IPS DF 4.7 (cell line): ENCODE measurements around the gene ALPG.
"Not testable (repeated sequence)": the region's sequence is repeated elsewhere in the genome, so short reads cannot be mapped to it uniquely, and the experiment has no call there.

Experiments used
- DNase-seq: peaks from one replicate; pipeline ENCODE4 v3.0.0-alpha.2; 2013; ENCODE audit warnings: low spot score; ENCODE audit errors: extremely low read depth

The ALPG gene

DNA sequence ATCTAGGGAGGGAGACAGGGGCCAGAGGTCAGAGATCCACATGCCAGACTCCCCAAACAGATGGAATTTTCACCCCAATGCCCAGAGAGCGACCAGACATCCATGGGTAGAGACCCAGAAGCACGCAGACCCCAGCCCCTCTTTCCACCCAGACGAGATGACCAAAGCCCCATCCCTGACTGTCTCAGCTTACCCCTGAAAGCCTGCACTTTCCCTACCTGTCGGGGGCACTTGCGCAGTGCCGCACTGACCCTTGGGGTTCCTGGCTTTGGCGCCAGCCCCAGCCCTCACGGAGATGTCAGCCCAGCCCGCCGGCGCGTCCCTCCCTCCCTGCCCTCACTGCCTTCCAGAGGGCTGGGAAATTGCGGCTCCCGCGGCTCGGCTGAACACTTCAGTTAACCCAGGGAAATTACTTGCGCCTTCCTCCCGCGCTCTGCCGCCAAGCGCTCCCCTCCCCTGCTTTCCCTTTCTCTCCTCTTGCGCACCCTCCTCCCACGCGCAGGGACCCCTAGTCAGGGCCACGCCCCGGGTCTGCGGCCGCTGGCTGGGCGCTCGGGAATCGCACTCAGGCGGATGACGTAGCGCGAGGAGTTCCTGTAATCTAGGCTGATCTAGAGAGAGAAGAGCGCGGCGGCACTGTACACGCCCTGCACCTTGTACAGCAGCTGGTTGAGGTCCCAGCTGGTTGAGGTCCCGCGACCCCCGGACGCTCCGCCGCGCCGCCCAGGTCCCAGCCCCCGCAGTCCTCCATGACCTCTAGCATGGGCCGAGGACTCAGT lies 12.0 kb downstream of the ALPG start:
- no peak for DNase-seq

DNA sequence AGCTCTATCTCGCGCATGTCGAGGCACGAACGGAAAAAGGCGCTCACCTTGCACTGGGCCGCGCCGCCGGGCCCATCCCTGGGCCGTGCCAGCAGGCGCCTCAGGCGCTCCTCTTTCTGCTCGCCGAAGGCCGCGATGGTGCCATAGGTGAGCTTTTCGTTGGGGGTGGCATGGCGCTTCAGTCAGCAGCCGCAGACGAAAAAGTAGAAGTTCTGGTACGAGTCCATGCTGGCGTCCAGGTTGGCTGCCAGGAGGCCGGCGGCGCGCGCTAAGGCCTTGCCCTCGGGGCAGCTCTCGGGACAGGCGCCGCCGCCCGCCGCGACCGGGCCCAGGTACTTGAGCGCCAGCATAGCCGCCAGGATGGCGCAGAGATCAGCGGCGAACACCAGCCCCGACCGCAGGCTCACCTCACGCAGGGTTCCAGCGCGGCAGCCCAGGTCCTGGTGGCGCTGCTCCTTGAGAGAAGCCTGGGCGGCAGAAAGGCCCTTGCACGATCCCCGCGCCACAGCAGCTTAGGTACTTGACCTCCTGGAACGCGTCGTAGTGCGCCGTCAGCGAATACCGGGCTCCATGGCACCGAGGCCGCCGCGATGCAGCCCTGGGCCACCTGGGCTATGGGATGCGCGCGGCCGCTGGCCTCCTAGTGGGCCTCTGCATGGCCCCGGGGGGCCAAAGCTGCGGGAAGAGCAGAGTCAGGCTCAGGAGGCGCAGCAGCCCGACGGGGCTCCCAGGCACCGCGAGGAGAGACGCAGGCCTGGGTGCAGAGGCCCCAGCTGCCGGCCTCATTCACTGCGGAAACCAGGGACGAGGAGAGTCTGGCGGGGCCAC lies 12.8 kb downstream of the ALPG start:
- DNase-seq, result no peak

- DNase-seq, result no peak
Observed at GRCh38 chr2:232420073-232420454, 13.4 kb downstream of the ALPG start.

- no peak for DNase-seq
Observed at GRCh38 chr2:232420463-232421188, 14.0 kb downstream of the ALPG start.

DNA sequence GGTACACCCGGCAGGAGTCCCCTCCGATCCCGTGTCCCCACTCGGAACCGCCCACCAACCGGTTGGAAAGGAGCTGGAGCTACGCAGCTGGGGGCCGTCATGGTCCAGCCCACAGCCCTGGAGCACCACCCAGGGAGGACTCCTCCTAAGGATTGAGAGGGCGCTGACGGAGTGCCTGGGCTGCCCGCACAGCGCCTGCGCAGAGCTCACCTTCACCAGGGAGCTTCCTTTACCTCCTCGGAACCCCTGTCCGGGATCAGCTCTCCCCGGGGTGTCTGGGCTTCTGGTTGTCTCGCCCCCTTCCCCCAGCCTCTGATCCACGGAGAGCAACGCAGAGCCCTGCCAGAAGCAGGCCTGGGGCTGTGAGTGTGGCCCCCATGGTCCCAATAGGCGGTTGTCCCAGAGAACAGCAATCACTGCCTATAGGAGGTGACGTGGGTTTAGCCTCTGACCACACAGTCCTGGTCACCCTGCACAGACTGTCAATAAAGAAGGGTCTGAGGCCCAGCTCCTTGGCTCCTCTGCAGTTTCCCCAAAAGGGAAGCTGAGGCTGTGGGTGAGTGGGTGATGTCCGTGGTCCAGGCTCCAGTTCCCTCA lies 14.6 kb downstream of the ALPG start:
- DNase-seq, result no peak

DNA sequence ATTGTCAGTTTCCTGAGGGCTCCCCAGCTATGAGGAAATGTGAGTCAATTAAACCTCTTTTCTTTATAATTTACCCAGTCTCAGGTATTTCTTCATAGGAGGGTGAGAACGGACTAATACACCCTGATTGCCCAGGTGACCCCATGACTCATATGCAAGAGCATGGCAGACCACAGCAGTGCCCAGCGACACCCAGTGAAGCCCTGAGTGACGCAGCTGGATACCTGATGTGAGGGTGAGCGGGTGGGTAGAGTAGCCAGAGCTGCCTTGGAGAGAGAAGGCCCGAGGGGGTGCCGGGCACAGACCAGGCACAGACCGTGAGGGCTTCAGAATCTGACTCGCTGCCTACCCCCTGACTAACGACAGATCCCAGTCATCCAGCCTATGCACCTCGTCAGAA lies 15.4 kb downstream of the ALPG start:
- no peak for DNase-seq

GRCh38 chr2:232422996-232423395 lies 16.4 kb downstream of the ALPG start:
- not testable (repeated sequence) for DNase-seq

- not testable (repeated sequence) for DNase-seq
Observed at GRCh38 chr2:232423407-232423806, 16.8 kb downstream of the ALPG start.

DNA sequence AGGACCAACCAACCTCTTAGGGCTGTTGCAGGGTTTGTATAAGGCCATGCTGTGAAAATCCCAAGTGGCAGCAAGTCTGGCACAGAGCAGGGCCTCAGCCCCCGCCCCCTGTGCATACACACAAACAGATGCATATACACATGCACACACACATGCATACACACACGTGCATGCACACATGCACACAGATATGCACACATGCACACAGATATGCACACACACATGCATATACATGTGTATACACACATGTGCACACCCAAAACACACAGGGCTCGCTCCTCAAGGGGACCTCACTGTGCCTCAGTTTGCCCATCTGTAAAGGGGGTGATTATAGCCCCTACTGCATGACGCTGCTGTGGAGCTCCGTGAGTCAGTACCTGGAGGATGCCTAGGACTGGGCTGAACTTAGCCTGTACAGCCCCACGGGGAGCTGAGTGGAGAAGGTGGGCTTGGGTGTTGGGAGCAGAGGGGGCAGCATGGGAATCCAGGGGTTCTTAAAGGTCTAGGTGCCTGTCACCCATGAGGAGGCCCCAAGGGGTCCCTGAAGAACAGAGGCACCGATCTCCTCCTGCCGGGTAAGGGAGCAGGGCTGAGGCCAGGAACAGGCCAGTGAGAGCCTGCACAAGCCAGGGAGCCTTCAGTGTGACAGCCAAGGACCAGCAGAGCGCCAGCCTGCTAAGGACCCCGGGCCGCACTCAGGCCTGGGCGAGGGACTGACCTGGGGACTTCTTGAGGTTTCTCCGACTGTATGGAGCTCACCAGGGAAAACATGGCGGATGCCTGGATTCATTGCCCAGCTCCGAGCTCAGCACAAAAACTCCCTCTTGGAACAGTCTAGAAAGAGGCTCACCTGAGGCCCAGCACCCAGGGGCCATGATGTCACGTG lies 25.3 kb downstream of the ALPG start:
- no peak for DNase-seq

DNA sequence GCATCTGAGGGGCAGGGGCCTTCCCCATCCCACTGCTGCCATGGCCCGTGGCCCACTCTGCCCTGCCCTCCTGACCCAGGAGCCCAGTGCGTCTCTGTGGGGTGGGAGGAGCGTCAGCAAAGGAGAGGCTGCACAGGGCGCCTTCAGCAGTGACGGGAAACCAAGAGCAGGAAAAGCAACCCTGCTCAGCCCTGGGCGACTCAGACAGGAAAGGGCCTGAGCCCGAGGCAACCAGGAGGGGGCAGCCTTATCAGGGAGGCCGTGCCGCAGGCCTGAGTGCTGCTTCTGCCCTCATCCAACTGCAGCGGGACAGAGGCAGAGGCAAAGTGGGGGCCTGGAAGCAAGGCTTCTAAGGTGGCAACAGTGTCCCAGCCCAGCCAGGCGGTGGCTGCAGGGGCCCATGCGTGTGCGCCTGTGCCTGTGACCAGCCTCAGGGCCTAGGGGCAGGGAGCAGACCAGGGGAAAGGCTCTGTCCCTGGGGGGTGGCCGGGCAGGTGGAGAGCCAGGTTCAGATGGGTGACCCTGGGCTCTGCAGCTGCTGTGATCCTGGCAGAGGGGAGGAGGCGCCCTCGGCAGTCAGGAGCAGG lies 26.0 kb downstream of the ALPG start:
- DNase-seq, result no peak

- not testable (repeated sequence) for DNase-seq
Observed at GRCh38 chr2:232433622-232434021, 27.0 kb downstream of the ALPG start.

DNA sequence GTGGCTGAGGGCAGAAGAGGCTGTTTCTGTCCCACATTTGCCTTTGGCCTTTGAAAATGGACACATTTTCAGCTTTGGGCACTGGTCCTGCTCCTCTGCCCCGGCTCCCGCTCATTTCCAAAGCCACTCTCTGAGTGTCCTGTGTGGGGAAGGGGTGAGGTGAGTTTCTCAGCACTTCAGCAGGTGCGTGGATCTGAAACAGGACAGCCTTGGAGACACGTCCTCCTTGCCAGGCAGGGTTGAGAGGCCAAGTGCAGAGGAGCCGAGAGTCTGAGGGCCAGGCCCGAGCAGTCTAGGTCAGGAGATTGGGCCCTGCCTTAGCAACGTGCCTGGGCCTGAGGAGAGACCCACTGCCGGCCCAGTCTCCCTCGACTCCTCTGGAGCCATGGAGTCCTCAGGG lies 27.4 kb downstream of the ALPG start:
- DNase-seq, result no peak

GRCh38 chr2:232434563-232435374 lies 28.1 kb downstream of the ALPG start:
- no peak for DNase-seq

DNA sequence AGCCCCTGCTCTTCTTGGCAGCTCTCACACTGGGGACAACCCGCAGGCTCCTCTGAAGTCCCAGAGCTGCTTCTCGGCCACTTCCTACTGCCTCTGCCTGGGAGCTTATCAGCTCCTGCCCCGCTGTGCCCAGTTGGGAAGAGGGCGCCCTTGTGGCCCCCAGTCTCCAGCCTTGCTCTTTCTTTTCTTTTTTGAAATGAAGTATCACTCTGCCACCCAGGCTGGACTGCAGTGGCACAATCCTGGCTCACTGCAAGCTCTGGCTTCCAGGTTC lies 28.7 kb downstream of the ALPG start:
- no peak for DNase-seq

GRCh38 chr2:232435805-232436204 lies 29.2 kb downstream of the ALPG start:
- no peak for DNase-seq

DNA sequence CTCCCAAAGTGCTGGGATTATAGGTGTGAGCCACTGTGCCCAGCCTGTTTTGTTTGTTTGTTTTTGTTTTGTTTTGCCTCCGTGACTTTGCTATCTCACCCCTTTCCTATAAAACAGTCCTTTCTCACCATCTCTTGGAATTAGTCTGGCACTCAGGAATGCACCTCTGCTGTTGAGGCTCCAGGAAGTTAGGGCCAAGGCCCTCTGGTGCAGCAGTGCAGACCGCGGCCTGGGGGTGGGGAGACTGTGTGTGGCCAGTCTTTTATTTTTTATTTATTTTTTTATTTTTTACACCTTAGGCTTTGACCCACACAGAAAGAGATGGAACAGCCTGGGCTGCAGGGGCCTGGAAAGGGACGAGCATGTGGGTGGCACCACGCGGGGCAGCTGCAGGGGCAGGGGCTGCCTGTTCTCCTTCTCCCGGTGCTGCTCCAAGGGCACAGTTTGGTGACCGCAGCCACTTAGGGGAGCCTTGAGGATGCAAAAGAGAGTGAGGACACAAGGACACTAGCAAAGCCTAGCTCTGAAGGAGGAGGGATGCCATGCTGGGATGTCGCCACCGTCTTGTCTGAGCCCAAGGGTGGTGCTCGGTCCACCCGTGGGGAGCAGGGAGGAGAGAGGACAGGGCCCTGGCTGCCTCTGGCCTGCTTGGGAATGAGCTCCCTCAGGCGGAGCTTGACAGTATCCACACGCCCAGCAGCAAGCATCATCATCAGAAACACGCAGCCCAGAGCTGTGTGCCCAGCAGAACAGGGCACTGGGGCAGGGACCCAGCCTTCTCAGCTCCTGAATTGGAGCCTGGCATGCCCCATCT lies 29.9 kb downstream of the ALPG start:
- no peak for DNase-seq

- no peak for DNase-seq
Observed at GRCh38 chr2:232437195-232437571, 30.5 kb downstream of the ALPG start.

DNA sequence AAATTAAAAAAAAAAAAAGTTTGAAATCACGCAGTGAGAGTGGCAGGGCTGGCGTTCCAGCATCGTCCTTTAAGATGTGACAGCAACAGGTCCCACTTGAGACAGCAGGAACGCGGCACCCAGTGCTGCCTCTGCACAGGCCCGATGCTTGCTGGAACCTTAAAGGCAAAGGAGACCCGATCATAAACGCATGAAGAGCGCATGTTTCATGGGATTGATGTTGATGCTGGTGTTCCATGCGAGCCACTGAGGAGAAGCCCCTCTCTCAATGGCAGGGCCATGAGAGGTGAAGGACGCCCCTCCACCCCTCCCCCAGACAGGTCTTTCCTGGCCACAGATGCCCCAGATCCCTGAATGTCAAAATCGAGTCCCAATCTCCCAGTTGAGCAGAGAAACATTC lies 31.4 kb downstream of the ALPG start:
- no peak for DNase-seq
